Left lung (tissue), 10 donors: ENCODE measurements around the gene G6PC2. TPM values are rescaled to one million over a fixed set of nuclear protein-coding genes. Genes with fewer than 3 reads are reported as not detected.
A peak's percentile ranks its signal among the peaks of the same experiment; 100 is the strongest.

Experiments used
- ATAC-seq: fragments of 200-7000 bp; cut with Tn5 transposase; one replicate; pipeline ENCODE4 v1.9.1; 2020; ENCODE audit warnings: moderate library complexity
- DNase-seq, 4 donors: peaks; one replicate each; pipeline ENCODE4 v3.0.0-alpha.2; 2013 to 2020
- H3K27ac ChIP-seq, 2 donors: fragments of 200-600 bp; sonication (generic) in 1 of 2; one replicate each; pipeline versions ENCODE4 v1.5.0 to v1.8.0; 2020 to 2021
- H3K27me3 ChIP-seq, 2 donors: fragments of 200-600 bp; sonication (generic) in 1 of 2; one replicate each; pipeline versions ENCODE4 v1.5.0 to v1.8.0; 2020 to 2021
- H3K36me3 ChIP-seq, 2 donors: fragments of 200-600 bp; sonication (generic) in 1 of 2; one replicate each; pipeline versions ENCODE4 v1.5.0 to v1.8.0; 2020 to 2021
- H3K4me1 ChIP-seq, 2 donors: fragments of 200-600 bp; one replicate each; pipeline ENCODE4 v1.8.0; 2021
- H3K4me3 ChIP-seq, 2 donors: fragments of 200-600 bp; sonication (generic) in 1 of 2; one replicate each; pipeline versions ENCODE4 v1.5.0 to v1.8.0; 2020 to 2021; ENCODE audit warnings: mild to moderate bottlenecking in 1 of 2
- H3K9me3 ChIP-seq, 2 donors: fragments of 200-600 bp; sonication (generic) in 1 of 2; one replicate each; pipeline versions ENCODE4 v1.5.0 to v1.8.0; 2020 to 2021
- intact Hi-C, 2 donors: fragments of 100-400 bp; cut with DNase I; formaldehyde crosslinking; loops; one replicate each; pipeline versions ENCODE4 v1.11.2 to v1.14.2; 2022
- polyA plus RNA-seq, 6 donors: library from polyadenylated mRNA; unstranded; fragments of 120-200 nt; gene quantifications; one replicate each; pipeline ENCODE4 v1.2.1, GENCODE V29; 2013; ENCODE audit not compliant: insufficient read length in 6 of 6
- total RNA-seq, 2 donors: library from RNA; stranded (reverse); fragmentation: NEBNext Ultra II Directional; extraction: Animal tissue kit (Norgen Biotek cat#: 25700); gene quantifications; one replicate each; pipeline ENCODE4 v1.2.1, GENCODE V29; 2021
- TF ChIP-seq, protein P1 (sequence below), 2 donors: fragments of 200-600 bp; sonication (generic) in 1 of 2; IDR thresholded peaks; one replicate each; pipeline versions ENCODE4 v1.5.0 to v1.8.0; 2021; ENCODE audit warnings: antibody characterized with exemption in 2 of 2
- donor health status: DM: no; HTN: yes; CAD: no.
- donor health status: DM: no; HTN: no; CAD: no.

The G6PC2 gene
- total and polyA plus RNA-seq, 8 donors, result 0.09 TPM; not detected in 7

DNA sequence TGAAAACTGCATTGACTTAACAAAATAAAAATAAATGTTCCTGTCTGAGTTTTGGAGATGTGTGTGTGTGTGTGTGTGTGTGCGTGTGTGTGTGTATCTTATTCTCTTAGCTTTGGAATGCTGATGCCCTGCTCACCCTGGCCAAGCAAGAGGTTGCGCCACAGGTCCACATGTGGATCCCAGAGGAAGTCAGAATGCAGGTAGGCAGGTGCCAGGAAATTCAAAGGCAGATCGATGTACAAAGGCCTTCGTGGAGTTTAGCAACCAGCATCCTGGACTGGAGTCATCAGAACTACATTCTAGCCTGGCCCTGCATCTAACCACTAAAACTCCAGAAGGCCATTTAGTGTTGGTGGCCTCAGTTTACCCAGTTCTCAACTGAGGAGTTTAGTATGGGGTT is 12.4 kb downstream of the G6PC2 start:
- H3K4me1 ChIP-seq, result no peaks in the 10 kb centered on the region
- TF ChIP-seq, protein P1, sequence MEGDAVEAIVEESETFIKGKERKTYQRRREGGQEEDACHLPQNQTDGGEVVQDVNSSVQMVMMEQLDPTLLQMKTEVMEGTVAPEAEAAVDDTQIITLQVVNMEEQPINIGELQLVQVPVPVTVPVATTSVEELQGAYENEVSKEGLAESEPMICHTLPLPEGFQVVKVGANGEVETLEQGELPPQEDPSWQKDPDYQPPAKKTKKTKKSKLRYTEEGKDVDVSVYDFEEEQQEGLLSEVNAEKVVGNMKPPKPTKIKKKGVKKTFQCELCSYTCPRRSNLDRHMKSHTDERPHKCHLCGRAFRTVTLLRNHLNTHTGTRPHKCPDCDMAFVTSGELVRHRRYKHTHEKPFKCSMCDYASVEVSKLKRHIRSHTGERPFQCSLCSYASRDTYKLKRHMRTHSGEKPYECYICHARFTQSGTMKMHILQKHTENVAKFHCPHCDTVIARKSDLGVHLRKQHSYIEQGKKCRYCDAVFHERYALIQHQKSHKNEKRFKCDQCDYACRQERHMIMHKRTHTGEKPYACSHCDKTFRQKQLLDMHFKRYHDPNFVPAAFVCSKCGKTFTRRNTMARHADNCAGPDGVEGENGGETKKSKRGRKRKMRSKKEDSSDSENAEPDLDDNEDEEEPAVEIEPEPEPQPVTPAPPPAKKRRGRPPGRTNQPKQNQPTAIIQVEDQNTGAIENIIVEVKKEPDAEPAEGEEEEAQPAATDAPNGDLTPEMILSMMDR (IDR thresholded peaks at IDR 0.05), result no peak
- H3K27me3 ChIP-seq, result peaks cover 11 to 21% of the 10 kb centered on the region in 2 donors
- H3K27ac ChIP-seq, result no peak overlapping the region
- no peak for DNase-seq
- intact Hi-C loops, result no loop called here
- H3K36me3 ChIP-seq, result no peaks in the 10 kb centered on the region
- no peak overlapping the region for H3K4me3 ChIP-seq
- no peak for ATAC-seq
- peaks cover 0 to 4% of the 10 kb centered on the region in 2 donors for H3K9me3 ChIP-seq

- intact Hi-C loops, result no loop called here
- H3K27me3 ChIP-seq, result peaks cover 11 to 21% of the 10 kb centered on the region in 2 donors
- no peak overlapping the region for H3K27ac ChIP-seq
- TF ChIP-seq, protein P1 (IDR thresholded peaks at IDR 0.05), result no peak
- ATAC-seq, result no peak
- H3K4me3 ChIP-seq, result no peak overlapping the region
- no peak for DNase-seq
- H3K9me3 ChIP-seq, result peaks cover 0 to 4% of the 10 kb centered on the region in 2 donors
- H3K4me1 ChIP-seq, result no peaks in the 10 kb centered on the region
- no peaks in the 10 kb centered on the region for H3K36me3 ChIP-seq
Observed at GRCh38 chr2:168915441-168916330, 14.6 kb downstream of the G6PC2 start.

- H3K36me3 ChIP-seq, result no peaks in the 10 kb centered on the region
- intact Hi-C loops, result no loop called here
- no peak for ATAC-seq
Observed at GRCh38 chr2:168916331-168916675, 15.2 kb downstream of the G6PC2 start.

GRCh38 chr2:168920504-168921157 is 19.5 kb downstream of the G6PC2 start:
- Histone ChIP-seq H3K36me3 (no peaks in the 10 kb centered on the region), H3K4me3 (no peak overlapping the region), H3K27me3 (no peaks in the 10 kb centered on the region), H3K9me3 (peaks cover 0 to 2% of the 10 kb centered on the region in 2 donors), H3K27ac (no peak overlapping the region), H3K4me1 (no peaks in the 10 kb centered on the region)
- TF ChIP-seq, protein P1 (IDR thresholded peaks at IDR 0.05), result peak in 1 of 2 donors; percentile 48
- intact Hi-C loops, result loop anchor here in 1 of 2 donors (5.0 kb wide), 2 partner anchors 148 to 573 kb away; no protein-coding TSS in a partner anchor
- DNase-seq (peak in 2 of 4 donors; percentile 13 to 19), ATAC-seq (peak; percentile 69)

More at GRCh38 chr2:168916331-168916675, 15.2 kb downstream of the G6PC2 start:
- peaks cover 11 to 21% of the 10 kb centered on the region in 2 donors for H3K27me3 ChIP-seq
- no peak overlapping the region for H3K4me3 ChIP-seq
- H3K27ac ChIP-seq, result no peak overlapping the region
- TF ChIP-seq, protein P1 (IDR thresholded peaks at IDR 0.05), result no peak
- no peak for DNase-seq
- H3K4me1 ChIP-seq, result no peaks in the 10 kb centered on the region
- peaks cover 0 to 4% of the 10 kb centered on the region in 2 donors for H3K9me3 ChIP-seq
